Common myeloid progenitor, CD34-positive (primary cell): ENCODE data around the gene TREM1. TPM values are rescaled to one million over a fixed set of nuclear protein-coding genes. Genes with fewer than 3 reads are reported as not detected.

ENCODE experiments used
- CTCF ChIA-PET: fragments of 350-600 bp; sonication (Branson Sonifier 250); formaldehyde crosslinking; loops from one replicate; lab custom pipeline; 2021; ENCODE audit warnings: antibody characterized with exemption; lab: Charles Lee
- POLR2A ChIA-PET: fragments of 350-600 bp; sonication (Branson Sonifier 250); formaldehyde crosslinking; loops from one replicate; lab custom pipeline; 2021; ENCODE audit warnings: antibody characterized with exemption; lab: Charles Lee
- DNase-seq, 3 donors: peaks; one replicate each; pipeline versions ENCODE4 v3.0.0 to v3.0.0-alpha.2; 2013
- H3K27ac ChIP-seq, 2 experiments: 1 replicate in 1 of 2; 2 replicates in 1 of 2; pipeline ENCODE4 v1.7.0; 2013; ENCODE audit warnings: inconsistent platforms in 2 of 2, low read length in 2 of 2, mild to moderate bottlenecking in 2 of 2, low read depth in 1 of 2, moderate library complexity in 1 of 2; ENCODE audit not compliant: severe bottlenecking in 2 of 2, insufficient read depth in 1 of 2, poor library complexity in 1 of 2
- H3K27me3 ChIP-seq, 5 experiments: replicated peaks in 2 of 5; 1 replicate in 3 of 5; 2 replicates in 2 of 5; pipeline versions ENCODE4 v1.6.1 to v1.7.0; 2013; ENCODE audit warnings: low read length in 4 of 5, mild to moderate bottlenecking in 2 of 5, moderate library complexity in 2 of 5, inconsistent platforms in 1 of 5; ENCODE audit not compliant: insufficient read depth in 5 of 5, control insufficient read depth in 4 of 5
- H3K36me3 ChIP-seq, 4 experiments: 1 replicate in 2 of 4; 2 replicates in 2 of 4; pipeline versions ENCODE4 v1.6.1 to v1.7.0; 2013; ENCODE audit warnings: low read length in 3 of 4, control low read depth in 1 of 4, mild to moderate bottlenecking in 1 of 4; ENCODE audit not compliant: control insufficient read depth in 4 of 4, insufficient read depth in 4 of 4
- H3K4me1 ChIP-seq, 4 experiments: 1 replicate in 3 of 4; 2 replicates in 1 of 4; pipeline versions ENCODE4 v1.6.1 to v1.7.1; 2013; ENCODE audit warnings: low read length in 3 of 4, mild to moderate bottlenecking in 3 of 4, control low read depth in 1 of 4, inconsistent platforms in 1 of 4, moderate library complexity in 1 of 4; ENCODE audit not compliant: control insufficient read depth in 4 of 4, insufficient read depth in 4 of 4; ENCODE audit errors: control extremely low read depth in 1 of 4
- H3K4me3 ChIP-seq, 7 experiments: 1 replicate in 4 of 7; 2 replicates in 3 of 7; pipeline versions ENCODE4 v1.5.1 to v1.7.0; 2013; ENCODE audit warnings: mild to moderate bottlenecking in 7 of 7, low read length in 6 of 7, moderate library complexity in 6 of 7, inconsistent platforms in 2 of 7, low read depth in 2 of 7, control low read depth in 1 of 7; ENCODE audit not compliant: insufficient read depth in 4 of 7, control insufficient read depth in 1 of 7; ENCODE audit errors: extremely low read depth in 1 of 7
- H3K9me3 ChIP-seq, 5 experiments: 1 replicate in 4 of 5; 2 replicates in 1 of 5; pipeline versions ENCODE4 v1.6.1 to v1.7.1; 2013; ENCODE audit warnings: low read length in 4 of 5, mild to moderate bottlenecking in 2 of 5, inconsistent platforms in 1 of 5, low read depth in 1 of 5, moderate library complexity in 1 of 5; ENCODE audit not compliant: control insufficient read depth in 4 of 5, insufficient read depth in 2 of 5; ENCODE audit errors: control extremely low read depth in 1 of 5
- WGBS: methylation state at CpG from one replicate; pipeline ENCODE4 v1.1.5; 2013; ENCODE audit not compliant: insufficient coverage; 5-methylcytosine and 5-hydroxymethylcytosine counted together
- polyA plus RNA-seq: library from polyadenylated mRNA; unstranded; fragments of 120-200 nt; gene quantifications from one replicate; pipeline ENCODE4 v1.2.1, GENCODE V29; 2013

Gene TREM1
- polyA plus RNA-seq = 1.7 TPM

GRCh38 chr6:41286544-41287346 lies at the start of gene TREM1:
TREM1 (minus strand) TSS chr6:41286682; CDS start chr6:41286655, 27 bp downstream.
- peaks cover 0 to 2% (median 0%) of the 10 kb centered on the region in 5 experiments for H3K27me3 ChIP-seq
- POLR2A ChIA-PET = no interaction called here
- CTCF ChIA-PET = no interaction called here
- H3K36me3 ChIP-seq = no peaks in the 10 kb centered on the region
- peaks cover 0 to 2% (median 0%) of the 10 kb centered on the region in 4 experiments for H3K4me1 ChIP-seq
- H3K9me3 ChIP-seq = no peaks in the 10 kb centered on the region
- 100% methylated on average over 6 of the region's 8 CpGs for WGBS
- H3K4me3 ChIP-seq = peak within 1 kb of the TSS in 1 of 7 experiments; percentile 58
- no peak within 1 kb of the TSS for H3K27ac ChIP-seq
- peak; percentile 10 to 54 (median 45) for DNase-seq

GRCh38 chr6:41335943-41336342 lies 49.5 kb upstream of the TREM1 start:
- Histone ChIP-seq H3K27ac (no peak overlapping the region), H3K4me1 (peaks cover 0 to 56% (median 22%) of the 10 kb centered on the region in 4 experiments), H3K4me3 (no peak overlapping the region), H3K9me3 (no peaks in the 10 kb centered on the region), H3K27me3 (no peaks in the 10 kb centered on the region), H3K36me3 (no peaks in the 10 kb centered on the region)
- DNase-seq = no peak
- ChIA-PET CTCF (interaction anchor here (1.7 to 7.1 kb wide), 2 partner anchors 10 to 16 kb away, joined by 5 to 70 read pairs; no protein-coding TSS in a partner anchor), POLR2A (no interaction called here)
- 98% methylated on average over 11 of the region's 11 CpGs for WGBS

GRCh38 chr6:41335296-41335695 lies 48.8 kb upstream of the TREM1 start, which contains the start of gene NCR2:
NCR2 (plus strand) TSS chr6:41335608; CDS start chr6:41335877, 269 bp downstream.
- no peak for DNase-seq
- peaks cover 0 to 56% (median 22%) of the 10 kb centered on the region in 4 experiments for H3K4me1 ChIP-seq
- H3K27me3 ChIP-seq = no peaks in the 10 kb centered on the region
- no peak within 1 kb of the TSS for H3K4me3 ChIP-seq
- no peaks in the 10 kb centered on the region for H3K36me3 ChIP-seq
- H3K9me3 ChIP-seq = no peaks in the 10 kb centered on the region
- WGBS = 100% methylated on average over 3 of the region's 5 CpGs
- CTCF ChIA-PET = interaction anchor here (1.4 to 7.1 kb wide), 5 partner anchors 9 to 33 kb away, joined by 3 to 70 read pairs (median 5); no protein-coding TSS in a partner anchor
- no peak within 1 kb of the TSS for H3K27ac ChIP-seq
- POLR2A ChIA-PET = interaction anchor here (1.4 kb wide), 1 partner anchor 16 kb away, joined by 4 read pairs; no protein-coding TSS in a partner anchor

GRCh38 chr6:41334482-41335040 lies 48.1 kb upstream of the TREM1 start:
- ChIA-PET CTCF (interaction anchor here (1.4 to 7.1 kb wide), 7 partner anchors 9 to 34 kb away, joined by 3 to 70 read pairs (median 5); no protein-coding TSS in a partner anchor), POLR2A (interaction anchor here (0.7 to 1.4 kb wide), 3 partner anchors 10 to 129 kb away, joined by 3 to 11 read pairs (median 4); no protein-coding TSS in a partner anchor)
- H3K4me3 ChIP-seq = no peak overlapping the region
- H3K4me1 ChIP-seq = peaks cover 0 to 56% (median 22%) of the 10 kb centered on the region in 4 experiments
- H3K27me3 ChIP-seq = no peaks in the 10 kb centered on the region
- H3K9me3 ChIP-seq = no peaks in the 10 kb centered on the region
- H3K27ac ChIP-seq = no peak overlapping the region
- peak; percentile 8 to 30 (median 25) for DNase-seq
- WGBS = 70% methylated on average over 5 of the region's 11 CpGs
- H3K36me3 ChIP-seq = no peaks in the 10 kb centered on the region

- DNase-seq = no peak
- ChIA-PET CTCF (interaction anchor here (0.5 to 7.1 kb wide), 10 partner anchors 12 to 722 kb away, joined by 3 to 70 read pairs (median 4); no protein-coding TSS in a partner anchor), POLR2A (interaction anchor here (0.6 to 1.2 kb wide), 2 partner anchors 12 kb away, joined by 3 to 11 read pairs; no protein-coding TSS in a partner anchor)
- no peaks in the 10 kb centered on the region for H3K9me3 ChIP-seq
- peaks cover 0 to 56% (median 22%) of the 10 kb centered on the region in 4 experiments for H3K4me1 ChIP-seq
- H3K36me3 ChIP-seq = no peaks in the 10 kb centered on the region
- peak overlapping the region in 1 of 7 experiments; percentile 24 for H3K4me3 ChIP-seq
- 96% methylated on average over 4 of the region's 4 CpGs for WGBS
- H3K27me3 ChIP-seq = no peaks in the 10 kb centered on the region
- H3K27ac ChIP-seq = peak overlapping the region in 1 of 2 experiments; percentile 38
Observed at GRCh38 chr6:41332842-41333736, 46.6 kb upstream of the TREM1 start.

- peaks cover 0 to 56% (median 22%) of the 10 kb centered on the region in 4 experiments for H3K4me1 ChIP-seq
- no peak for DNase-seq
- 81% methylated on average over 7 of the region's 8 CpGs for WGBS
- H3K36me3 ChIP-seq = no peaks in the 10 kb centered on the region
- no peaks in the 10 kb centered on the region for H3K9me3 ChIP-seq
- no peak overlapping the region for H3K4me3 ChIP-seq
- CTCF ChIA-PET = interaction anchor here (0.6 to 7.1 kb wide), 5 partner anchors 12 to 36 kb away, joined by 3 to 70 read pairs (median 4); no protein-coding TSS in a partner anchor
- H3K27me3 ChIP-seq = no peaks in the 10 kb centered on the region
- no peak overlapping the region for H3K27ac ChIP-seq
- POLR2A ChIA-PET = interaction anchor here (0.9 kb wide), 1 partner anchor 280 kb away, joined by 4 read pairs; no protein-coding TSS in a partner anchor
Observed at GRCh38 chr6:41332241-41332640, 45.8 kb upstream of the TREM1 start.
